HG03469 (cell line): ENCODE results near the gene PIK3C2G.

Source experiments
- ATAC-seq: cut with Tn5 transposase; IDR thresholded peaks from one replicate; pipeline ENCODE4 v1.9.1; 2021; ENCODE audit warnings: mild to moderate bottlenecking, moderate library complexity, moderate number of reproducible peaks; ENCODE audit not compliant: unreplicated experiment

The PIK3C2G gene

GRCh38 chr12:18612971-18613370 lies 351.7 kb downstream of the PIK3C2G start:
- no peak for ATAC-seq

GRCh38 chr12:18620986-18621385 lies 359.7 kb downstream of the PIK3C2G start:
- ATAC-seq, result no peak

- ATAC-seq, result no peak
These were observed 368.1 kb downstream of the PIK3C2G start for GRCh38 chr12:18629445-18629844.

- ATAC-seq, result no peak
These were observed 368.6 kb downstream of the PIK3C2G start for GRCh38 chr12:18629916-18630315.

GRCh38 chr12:18631339-18631738 lies 370.0 kb downstream of the PIK3C2G start:
- ATAC-seq, result no peak

GRCh38 chr12:18632848-18633247 lies 371.5 kb downstream of the PIK3C2G start:
- ATAC-seq, result no peak

GRCh38 chr12:18634382-18634781 lies 373.1 kb downstream of the PIK3C2G start:
- ATAC-seq, result no peak

GRCh38 chr12:18640321-18640955 lies 379.1 kb downstream of the PIK3C2G start:
- no peak for ATAC-seq

- ATAC-seq, result no peak
These were observed 382.4 kb downstream of the PIK3C2G start for GRCh38 chr12:18643681-18644080.

GRCh38 chr12:18644564-18644963 lies 383.2 kb downstream of the PIK3C2G start:
- no peak for ATAC-seq

GRCh38 chr12:18646286-18646890 lies 385.1 kb downstream of the PIK3C2G start:
- no peak for ATAC-seq

GRCh38 chr12:18651525-18651924 lies 390.2 kb downstream of the PIK3C2G start:
- no peak for ATAC-seq

GRCh38 chr12:18652596-18652995 lies 391.3 kb downstream of the PIK3C2G start:
- no peak for ATAC-seq

GRCh38 chr12:18653465-18653864 lies 392.1 kb downstream of the PIK3C2G start:
- no peak for ATAC-seq

- ATAC-seq, result no peak
These were observed 394.0 kb downstream of the PIK3C2G start for GRCh38 chr12:18655351-18655750.

- ATAC-seq, result no peak
These were observed 396.9 kb downstream of the PIK3C2G start for GRCh38 chr12:18658179-18658578.

- no peak for ATAC-seq
These were observed 397.5 kb downstream of the PIK3C2G start for GRCh38 chr12:18658829-18659228.

GRCh38 chr12:18676141-18676540 lies 414.8 kb downstream of the PIK3C2G start:
- no peak for ATAC-seq

- no peak for ATAC-seq
These were observed 415.8 kb downstream of the PIK3C2G start for GRCh38 chr12:18676996-18677588.

GRCh38 chr12:18681818-18682217 lies 420.5 kb downstream of the PIK3C2G start:
- no peak for ATAC-seq

GRCh38 chr12:18683327-18684013 lies 422.2 kb downstream of the PIK3C2G start:
- no peak for ATAC-seq

- no peak for ATAC-seq
These were observed 423.1 kb downstream of the PIK3C2G start for GRCh38 chr12:18684430-18684829.
